BJ (cell line): ENCODE results near the gene GRK1. TPM values are rescaled to one million over a fixed set of nuclear protein-coding genes. Genes with fewer than 3 reads are reported as not detected.

Experiments used
- CTCF ChIA-PET: fragments of 350-600 bp; formaldehyde crosslinking; extraction: SDS; loops from one replicate; lab custom pipeline; 2021; ENCODE audit warnings: antibody characterized with exemption, inconsistent platforms; lab: Yijun Ruan, JAX
- POLR2A ChIA-PET: fragments of 300-600 bp; sonication (Branson Sonifier 250); formaldehyde crosslinking; extraction: SDS; loops from one replicate; lab custom pipeline; 2021; ENCODE audit warnings: antibody characterized with exemption; lab: Charles Lee
- DNase-seq: peaks from one replicate; pipeline ENCODE4 v3.0.0-alpha.2; 2011; ENCODE audit warnings: low read depth
- H3K27me3 ChIP-seq: 2 replicates; pipeline ENCODE4 v1.6.0; 2011; ENCODE audit warnings: low read length; ENCODE audit not compliant: control insufficient read depth, insufficient read depth
- H3K36me3 ChIP-seq: 2 replicates; pipeline ENCODE4 v1.5.1; 2011; ENCODE audit warnings: low read length; ENCODE audit not compliant: control insufficient read depth, insufficient read depth
- H3K4me3 ChIP-seq: 2 replicates; pipeline ENCODE4 v1.5.1; 2011; ENCODE audit warnings: low read depth, mild to moderate bottlenecking, control low read depth, low read length
- CTCF ChIP-seq: IDR thresholded peaks from 2 replicates; pipeline ENCODE4 v1.5.1; 2011; ENCODE audit warnings: low read depth, mild to moderate bottlenecking, control low read depth, inconsistent platforms, low read length, moderate library complexity; ENCODE audit not compliant: insufficient read depth
- polyA minus RNA-seq: library from RNA; depleted of rRNA, polyadenylated mRNA; stranded (reverse); fragments of >200 nt; gene quantifications from 2 replicates; pipeline ENCODE4 v1.2.3, GENCODE V29; 2011; rRNA and poly(A)+ RNA removed
- polyA plus RNA-seq: library from polyadenylated mRNA; depleted of rRNA; stranded (reverse); fragments of >200 nt; gene quantifications from 2 replicates; pipeline ENCODE4 v1.2.3, GENCODE V29; 2011; rRNA removed

Gene GRK1
- polyA plus RNA-seq (0.02 TPM in 1 of 2 replicates, not detected in the other), polyA minus RNA-seq (not detected in 2 replicates)

GRCh38 chr13:113666951-113667701, at the start of gene GRK1:
Gene GRK1, plus strand, starts transcription at chr13:113667219. Its CDS starts 168 bp downstream, at chr13:113667387.
- no peak for DNase-seq
- Histone ChIP-seq H3K27me3 (peaks cover 3% of the 10 kb centered on the region; the same call in 1 of the 2 replicates), H3K36me3 (no peaks in the 10 kb centered on the region), H3K4me3 (no peak within 1 kb of the TSS)
- CTCF ChIA-PET, result interaction anchor here (3.4 kb wide), 1 partner anchor 57 kb away, joined by 15 read pairs; no protein-coding TSS in a partner anchor
- no peak for TF ChIP-seq CTCF
- POLR2A ChIA-PET, result no interaction called here

- H3K36me3 ChIP-seq, result no peaks in the 10 kb centered on the region; the same call in none of the 2 replicates
- H3K27me3 ChIP-seq, result no peaks in the 10 kb centered on the region
These were observed 49.1 kb upstream of the GRK1 start for GRCh38 chr13:113617961-113618360.

GRCh38 chr13:113618455-113618854, 48.6 kb upstream of the GRK1 start:
- DNase-seq, result no peak
- Histone ChIP-seq H3K4me3 (no peak overlapping the region), H3K27me3 (no peaks in the 10 kb centered on the region), H3K36me3 (no peaks in the 10 kb centered on the region; the same call in none of the 2 replicates)
- ChIA-PET CTCF (no interaction called here), POLR2A (no interaction called here)
- no peak for TF ChIP-seq CTCF

More at GRCh38 chr13:113617961-113618360, 49.1 kb upstream of the GRK1 start:
- POLR2A ChIA-PET, result no interaction called here
- DNase-seq, result no peak
- TF ChIP-seq CTCF, result no peak
- CTCF ChIA-PET, result no interaction called here
- H3K4me3 ChIP-seq, result no peak overlapping the region

GRCh38 chr13:113620036-113620796, 46.8 kb upstream of the GRK1 start:
- TF ChIP-seq CTCF, result no peak
- ChIA-PET POLR2A (no interaction called here), CTCF (interaction anchor here (1.1 kb wide), 1 partner anchor 7 kb away, joined by 4 read pairs; no protein-coding TSS in a partner anchor)
- H3K4me3 ChIP-seq, result no peak overlapping the region
- peaks cover 4% of the 10 kb centered on the region; the same call in 1 of the 2 replicates for H3K36me3 ChIP-seq
- H3K27me3 ChIP-seq, result no peaks in the 10 kb centered on the region
- DNase-seq, result no peak

GRCh38 chr13:113621046-113621445, 46.0 kb upstream of the GRK1 start:
- H3K4me3 ChIP-seq, result no peak overlapping the region
- H3K27me3 ChIP-seq, result no peaks in the 10 kb centered on the region
- ChIA-PET CTCF (interaction anchor here (1.1 to 1.3 kb wide), 2 partner anchors 8 to 9 kb away, joined by 3 to 4 read pairs; no protein-coding TSS in a partner anchor), POLR2A (no interaction called here)
- peaks cover 4% of the 10 kb centered on the region; the same call in 1 of the 2 replicates for H3K36me3 ChIP-seq
- DNase-seq, result no peak
- TF ChIP-seq CTCF, result no peak
